GM12878 (cell line): Measurements from ENCODE around the gene FMN2. TPM values are rescaled to one million over a fixed set of nuclear protein-coding genes. Genes with fewer than 3 reads are reported as not detected.

Experiments used
- ATAC-seq: fragments of 200-7000 bp; cut with Tn5 transposase; 3 replicates; pipeline ENCODE4 v1.9.1; 2020; ENCODE audit warnings: mild to moderate bottlenecking, moderate library complexity
- BruUV-seq: library from RNA; stranded (reverse); fragments of 400-500 nt; replicated peaks from 2 replicates; lab custom pipeline; 2021; lab: Mats Ljungman, UMichigan
- CTCF ChIA-PET: fragments of 300-600 bp; sonication (Branson Sonifier 250); formaldehyde crosslinking; extraction: SDS; loops from one replicate; lab custom pipeline; 2021; ENCODE audit warnings: inconsistent platforms; lab: Yijun Ruan, JAX
- POLR2A ChIA-PET: fragments of 350-600 bp; formaldehyde crosslinking; extraction: SDS; loops from one replicate; lab custom pipeline; 2021; ENCODE audit warnings: inconsistent platforms; lab: Charles Lee
- RAD21 ChIA-PET: fragments of 300-600 bp; sonication (Branson Sonifier 250); formaldehyde crosslinking; loops from one replicate; lab custom pipeline; 2023; ENCODE audit warnings: antibody characterized with exemption; ENCODE audit not compliant: unreplicated experiment; lab: Charles Lee
- SMC1A ChIA-PET: fragments of 300-600 bp; sonication (Branson Sonifier 250); formaldehyde crosslinking; loops from one replicate; lab custom pipeline; 2023; ENCODE audit not compliant: unreplicated experiment, uncharacterized antibody; lab: Charles Lee
- DNase-seq: peaks from one replicate; pipeline ENCODE4 v3.0.0-alpha.2; 2011; ENCODE audit warnings: low read depth, low spot score
- FAIRE-seq: peaks from 3 replicates; lab custom pipeline; 2011; peaks lifted over from hg19 to GRCh38; lab: Jason Lieb, UNC
- H2AFZ ChIP-seq: 2 replicates; pipeline ENCODE4 v1.6.0; 2011; ENCODE audit warnings: low read depth, low read length, control low read depth; ENCODE audit not compliant: control insufficient read depth
- H3K27ac ChIP-seq: 2 replicates; pipeline ENCODE4 v1.5.1; 2011; ENCODE audit warnings: control low read depth; ENCODE audit not compliant: control insufficient read depth, insufficient read depth
- H3K27me3 ChIP-seq, 2 experiments: replicated peaks in 1 of 2; 2 replicates each; pipeline versions ENCODE4 v1.6.0 to v1.6.1; 2011; ENCODE audit warnings: low read length in 1 of 2; ENCODE audit not compliant: control insufficient read depth in 2 of 2, insufficient read depth in 2 of 2
- H3K36me3 ChIP-seq, 2 experiments: 2 replicates each; pipeline ENCODE4 v1.5.1; 2011; ENCODE audit warnings: low read length in 1 of 2; ENCODE audit not compliant: control insufficient read depth in 2 of 2, insufficient read depth in 2 of 2
- H3K4me1 ChIP-seq: 2 replicates; pipeline ENCODE4 v1.6.1; 2011; ENCODE audit warnings: mild to moderate bottlenecking, low read length, moderate library complexity, mixed read lengths; ENCODE audit not compliant: control insufficient read depth, insufficient read depth
- H3K4me2 ChIP-seq: 2 replicates; pipeline ENCODE4 v1.6.0; 2011; ENCODE audit warnings: control low read depth; ENCODE audit not compliant: control insufficient read depth, insufficient read depth
- H3K4me3 ChIP-seq: fragments of 200-600 bp; sonication (generic); 2 replicates; pipeline ENCODE4 v1.5.1; 2016
- H3K79me2 ChIP-seq: 2 replicates; pipeline ENCODE4 v1.6.0; 2011; ENCODE audit warnings: low read length; ENCODE audit not compliant: control insufficient read depth, insufficient read depth
- H3K9ac ChIP-seq: 2 replicates; pipeline ENCODE4 v1.8.0; 2011; ENCODE audit warnings: low read length, control low read depth, mixed read lengths; ENCODE audit not compliant: control insufficient read depth, insufficient read depth
- H3K9me3 ChIP-seq: replicated peaks from 3 replicates; pipeline ENCODE4 v1.5.1; 2011; ENCODE audit warnings: mild to moderate bottlenecking, low read length; ENCODE audit not compliant: control insufficient read depth, insufficient read depth
- H4K20me1 ChIP-seq: 2 replicates; pipeline ENCODE4 v1.6.0; 2011; ENCODE audit not compliant: control insufficient read depth, insufficient read depth
- CHD4 ChIP-seq: fragments of 200-600 bp; sonication (generic); IDR thresholded peaks from 2 replicates; pipeline ENCODE4 v1.6.1; 2016; ENCODE audit warnings: mild to moderate bottlenecking
- E2F4 ChIP-seq: IDR thresholded peaks from 2 replicates; pipeline ENCODE4 v1.6.1; 2012; ENCODE audit warnings: low read depth, low read length, improper control_type of control experiment
- FOS ChIP-seq: IDR thresholded peaks from 3 replicates; pipeline ENCODE4 v1.6.1; 2011; ENCODE audit warnings: borderline replicate concordance; ENCODE audit not compliant: insufficient read length; ENCODE audit errors: extremely low read depth
- MLLT1 ChIP-seq: fragments of 450-650 bp; IDR thresholded peaks from 2 replicates; pipeline ENCODE4 v1.6.1; 2016; ENCODE audit warnings: mild to moderate bottlenecking
- NR2C2 ChIP-seq: IDR thresholded peaks from 2 replicates; pipeline ENCODE4 v1.6.1; 2011; ENCODE audit warnings: borderline replicate concordance, low read depth; ENCODE audit not compliant: control insufficient read depth, insufficient read length
- RBBP5 ChIP-seq: fragments of 200-600 bp; sonication (generic); conservative IDR thresholded peaks from 2 replicates; pipeline ENCODE4 v1.6.1; 2016
- RCOR1 ChIP-seq: conservative IDR thresholded peaks from 2 replicates; pipeline ENCODE4 v1.6.1; 2012; ENCODE audit warnings: low read depth, low read length, improper control_type of control experiment
- SUPT20H ChIP-seq: IDR thresholded peaks from 2 replicates; pipeline ENCODE4 v1.6.1; 2011; ENCODE audit warnings: low read depth, mild to moderate bottlenecking, low read length, moderate library complexity, borderline replicate concordance; ENCODE audit not compliant: control insufficient read depth
- ZNF622 ChIP-seq: fragments of 450-650 bp; IDR thresholded peaks from 2 replicates; pipeline ENCODE4 v1.6.1; 2017; ENCODE audit warnings: mild to moderate bottlenecking, inconsistent platforms
- WGBS: methylation state at CpG from one replicate; pipeline ENCODE4 v1.1.6; 2016; ENCODE audit warnings: low lambda C conversion rate; ENCODE audit not compliant: insufficient replicate concordance, insufficient coverage; ENCODE audit errors: missing lambda C conversion rate; 5-methylcytosine and 5-hydroxymethylcytosine counted together
- in situ Hi-C: fragments of 300-500 bp; cut with MboI; formaldehyde crosslinking; loops from 9 replicates; pipeline ENCODE4 v1.14.3; 2018; ENCODE audit warnings: mixed read lengths
- intact Hi-C: fragments of 100-400 bp; cut with micrococcal nuclease; formaldehyde crosslinking; loops from one replicate; pipeline ENCODE4 v1.14.2; 2022; ENCODE audit not compliant: unreplicated experiment
- polyA plus RNA-seq, 11 experiments: library from polyadenylated mRNA; depleted of rRNA in 4 of 11; unstranded in 6 of 11; stranded (reverse) in 5 of 11; fragments of >200 nt; fragmentation: Nextera tagmentation in 4 of 11; fragmentation: Illumina TruSeq in 1 of 11; extraction: Ambion mirVana in 4 of 11; extraction: Trizol in 1 of 11; gene quantifications; 1 replicate in 1 of 11; 2 replicates in 10 of 11; pipeline versions ENCODE4 v1.2.1 to v1.2.3, GENCODE V29; 2011 to 2016; ENCODE audit warnings: inconsistent platforms in 2 of 11, missing spikeins in 2 of 11, low read depth in 1 of 11
- total RNA-seq, 4 experiments: library from RNA; depleted of rRNA in 3 of 4; stranded (reverse); fragments of >200 nt in 3 of 4; fragmentation: Illumina TruSeq in 1 of 4; extraction: Trizol in 1 of 4; gene quantifications; 2 replicates each; pipeline versions ENCODE4 v1.2.1 to v1.2.3, GENCODE V29; 2013 to 2021
- TF ChIP-seq, protein P1 (sequence below): IDR thresholded peaks from 2 replicates; pipeline ENCODE4 v1.6.1; 2011; ENCODE audit warnings: mild to moderate bottlenecking, low read depth, low read length, moderate library complexity; ENCODE audit not compliant: insufficient replicate concordance

FMN2 gene
- total and polyA plus RNA-seq, 10 of the 15 experiments (the other 5 are each of a cell fraction or from before 2014, with no cell fraction given), result 0.60 TPM; not detected in 9

DNA sequence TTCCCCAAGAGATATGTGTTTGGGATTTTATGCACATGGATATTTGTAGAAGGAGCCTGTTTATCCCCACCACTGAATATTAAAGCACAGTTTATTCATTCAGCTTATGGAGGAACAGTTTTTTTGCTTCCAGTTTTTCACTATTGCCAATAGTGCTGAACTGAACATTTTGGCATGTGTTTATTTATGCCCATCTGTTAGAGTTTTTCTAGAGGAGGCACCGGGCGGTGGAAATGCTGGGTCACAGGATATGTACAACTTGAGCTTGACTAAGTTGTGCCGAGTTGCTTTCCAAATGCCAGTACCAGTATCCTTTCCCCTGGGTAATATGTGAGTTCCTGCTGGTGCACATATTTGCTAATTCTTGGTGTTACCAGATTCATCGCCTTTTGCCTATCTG is 409.0 kb downstream of the FMN2 start:
- H3K4me2 ChIP-seq, result no peak overlapping the region
- no peak overlapping the region for H3K27ac ChIP-seq
- ChIA-PET CTCF (no interaction called here), POLR2A (no interaction called here), RAD21 (no interaction called here), SMC1A (no interaction called here)
- no peaks in the 10 kb centered on the region for H3K79me2 ChIP-seq
- H2AFZ ChIP-seq, result no peak overlapping the region
- in situ Hi-C loops, result no loop called here
- H3K4me1 ChIP-seq, result no peaks in the 10 kb centered on the region
- no peak overlapping the region for H3K9ac ChIP-seq
- WGBS, result 73% methylated on average over 4 of the region's 4 CpGs
- intact Hi-C loops, result no loop called here
- H3K36me3 ChIP-seq, result no peaks in the 10 kb centered on the region
- no TSS peak for BruUV-seq
- no peaks in the 10 kb centered on the region for H3K9me3 ChIP-seq
- ATAC-seq (no peak), DNase-seq (no peak), FAIRE-seq (no peak)
- no peaks in the 10 kb centered on the region for H3K27me3 ChIP-seq
- no peak overlapping the region for H3K4me3 ChIP-seq
- TF ChIP-seq, protein P1, sequence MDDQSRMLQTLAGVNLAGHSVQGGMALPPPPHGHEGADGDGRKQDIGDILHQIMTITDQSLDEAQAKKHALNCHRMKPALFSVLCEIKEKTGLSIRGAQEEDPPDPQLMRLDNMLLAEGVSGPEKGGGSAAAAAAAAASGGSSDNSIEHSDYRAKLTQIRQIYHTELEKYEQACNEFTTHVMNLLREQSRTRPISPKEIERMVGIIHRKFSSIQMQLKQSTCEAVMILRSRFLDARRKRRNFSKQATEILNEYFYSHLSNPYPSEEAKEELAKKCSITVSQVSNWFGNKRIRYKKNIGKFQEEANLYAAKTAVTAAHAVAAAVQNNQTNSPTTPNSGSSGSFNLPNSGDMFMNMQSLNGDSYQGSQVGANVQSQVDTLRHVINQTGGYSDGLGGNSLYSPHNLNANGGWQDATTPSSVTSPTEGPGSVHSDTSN, result no peak
- no peak for TF ChIP-seq ZNF622
- no peak for TF ChIP-seq FOS
- no peak for TF ChIP-seq RBBP5
- TF ChIP-seq SUPT20H, result no peak
- no peak for TF ChIP-seq CHD4
- H4K20me1 ChIP-seq, result no peaks in the 10 kb centered on the region

- ChIA-PET POLR2A (no interaction called here), RAD21 (no interaction called here), CTCF (interaction anchor here (0.9 kb wide), 1 partner anchor 35 kb away, joined by 3 read pairs; no protein-coding TSS in a partner anchor), SMC1A (no interaction called here)
- H3K79me2 ChIP-seq, result no peaks in the 10 kb centered on the region
- no peaks in the 10 kb centered on the region for H3K4me1 ChIP-seq
- H3K4me3 ChIP-seq, result no peak overlapping the region
- DNase-seq (no peak), ATAC-seq (no peak), FAIRE-seq (no peak)
- no peaks in the 10 kb centered on the region for H4K20me1 ChIP-seq
- no peaks in the 10 kb centered on the region for H3K36me3 ChIP-seq
- no peaks in the 10 kb centered on the region for H3K27me3 ChIP-seq
- H3K27ac ChIP-seq, result no peak overlapping the region
- BruUV-seq, result no TSS peak
- intact Hi-C loops, result no loop called here
- TF ChIP-seq MLLT1 (no peak), E2F4 (no peak), RCOR1 (no peak), NR2C2 (no peak)
- 0% methylated on average over 2 of the region's 2 CpGs for WGBS
- H3K4me2 ChIP-seq, result no peak overlapping the region
- no peak overlapping the region for H3K9ac ChIP-seq
- in situ Hi-C loops, result no loop called here
- no peaks in the 10 kb centered on the region for H3K9me3 ChIP-seq
- H2AFZ ChIP-seq, result no peak overlapping the region
Observed at GRCh38 chr1:240501115-240501514, 409.4 kb downstream of the FMN2 start.
